GM12801 (cell line): ENCODE measurements around the gene SNURF.

Experiments
- TF ChIP-seq, protein P1 (sequence below): IDR thresholded peaks from one replicate; pipeline ENCODE4 v1.5.1; 2011; ENCODE audit warnings: control low read depth; ENCODE audit not compliant: insufficient read length; ENCODE audit errors: extremely low read depth

SNURF gene

DNA sequence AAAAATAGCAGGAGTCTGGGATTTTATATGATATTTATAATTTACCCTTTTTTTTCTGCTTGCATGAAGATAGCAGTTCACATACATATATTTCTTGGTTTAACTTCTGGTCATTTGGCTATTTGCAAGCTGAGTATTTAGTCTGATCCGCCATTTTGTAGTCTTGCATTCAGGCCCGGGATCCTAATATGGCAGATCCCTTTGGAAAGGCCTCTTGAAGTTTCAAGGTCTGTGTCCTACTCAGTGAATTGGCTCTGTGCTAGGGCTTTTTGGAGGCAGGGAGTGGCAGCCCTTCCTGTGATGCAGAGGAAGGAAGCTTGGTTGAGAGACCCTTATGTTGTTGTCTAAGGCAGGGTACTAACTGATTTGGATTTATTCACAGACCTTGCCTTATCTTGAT, 2.9 kb downstream of the SNURF start:
- TF ChIP-seq, protein P1, sequence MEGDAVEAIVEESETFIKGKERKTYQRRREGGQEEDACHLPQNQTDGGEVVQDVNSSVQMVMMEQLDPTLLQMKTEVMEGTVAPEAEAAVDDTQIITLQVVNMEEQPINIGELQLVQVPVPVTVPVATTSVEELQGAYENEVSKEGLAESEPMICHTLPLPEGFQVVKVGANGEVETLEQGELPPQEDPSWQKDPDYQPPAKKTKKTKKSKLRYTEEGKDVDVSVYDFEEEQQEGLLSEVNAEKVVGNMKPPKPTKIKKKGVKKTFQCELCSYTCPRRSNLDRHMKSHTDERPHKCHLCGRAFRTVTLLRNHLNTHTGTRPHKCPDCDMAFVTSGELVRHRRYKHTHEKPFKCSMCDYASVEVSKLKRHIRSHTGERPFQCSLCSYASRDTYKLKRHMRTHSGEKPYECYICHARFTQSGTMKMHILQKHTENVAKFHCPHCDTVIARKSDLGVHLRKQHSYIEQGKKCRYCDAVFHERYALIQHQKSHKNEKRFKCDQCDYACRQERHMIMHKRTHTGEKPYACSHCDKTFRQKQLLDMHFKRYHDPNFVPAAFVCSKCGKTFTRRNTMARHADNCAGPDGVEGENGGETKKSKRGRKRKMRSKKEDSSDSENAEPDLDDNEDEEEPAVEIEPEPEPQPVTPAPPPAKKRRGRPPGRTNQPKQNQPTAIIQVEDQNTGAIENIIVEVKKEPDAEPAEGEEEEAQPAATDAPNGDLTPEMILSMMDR = no peak

DNA sequence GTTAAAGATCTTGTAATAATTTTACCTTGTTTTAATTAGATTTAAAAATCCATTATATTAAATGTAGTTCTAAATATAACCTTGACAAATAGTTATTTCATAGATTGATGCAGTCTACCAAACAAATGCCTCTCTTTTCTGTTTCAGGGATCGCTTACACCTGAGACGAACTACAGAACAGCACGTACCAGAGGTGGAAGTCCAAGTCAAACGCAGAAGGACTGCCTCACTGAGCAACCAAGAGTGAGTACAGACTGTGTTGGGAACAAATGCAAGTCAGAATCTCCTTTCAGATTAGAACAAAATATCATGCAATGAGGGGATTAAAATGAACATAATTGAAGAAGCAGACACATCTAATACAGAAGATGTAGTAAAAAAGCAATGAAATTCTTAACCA, 7.2 kb downstream of the SNURF start:
- TF ChIP-seq, protein P1 = no peak

DNA sequence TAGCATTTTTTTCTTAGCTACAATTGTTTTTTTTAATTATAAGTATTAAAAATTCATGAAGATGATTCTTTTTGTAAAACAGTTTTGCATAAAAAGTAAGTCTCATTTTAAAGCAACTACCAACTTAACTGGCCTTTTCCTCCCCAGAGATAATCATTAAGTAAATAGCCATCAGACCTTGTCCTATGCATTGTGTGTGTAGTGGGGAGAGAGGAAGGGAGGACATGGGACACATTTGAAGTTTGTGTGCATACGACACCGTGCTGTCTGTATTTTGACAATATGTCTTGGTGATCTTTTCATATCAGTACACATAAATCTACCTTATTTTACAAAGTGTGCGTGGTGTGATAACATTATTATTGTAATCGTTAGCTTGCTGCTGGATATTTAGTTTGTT, 8.1 kb downstream of the SNURF start:
- TF ChIP-seq, protein P1 = no peak

GRCh38 chr15:24966364-24967103, 11.7 kb downstream of the SNURF start:
- TF ChIP-seq, protein P1 = no peak

- TF ChIP-seq, protein P1 = no peak
Observed at GRCh38 chr15:24971052-24971451, 16.3 kb downstream of the SNURF start.

- TF ChIP-seq, protein P1 = no peak
Observed at GRCh38 chr15:24971772-24972171, 17.0 kb downstream of the SNURF start.

GRCh38 chr15:24976932-24977331, 22.1 kb downstream of the SNURF start:
- TF ChIP-seq, protein P1 = no peak
